OCI-LY3 (cell line): ENCODE data around the gene EXOSC3.

Source experiments
- H2AFZ ChIP-seq: fragments of 200-600, 300-600 bp; shearing (Covaris generic); 2 replicates; pipeline ENCODE4 v1.6.0; 2014; ENCODE audit warnings: antibody characterized with exemption, low read depth, low read length
- H3K27ac ChIP-seq: fragments of 200-600, 300-600 bp; sonication (generic); 2 replicates; pipeline ENCODE4 v1.5.1; 2014; ENCODE audit warnings: mild to moderate bottlenecking, low read length, moderate library complexity, mixed read lengths
- H3K27me3 ChIP-seq: fragments of 200-600, 300-600 bp; sonication (generic); 2 replicates; pipeline ENCODE4 v1.6.1; 2014; ENCODE audit warnings: low read depth, low read length, mixed read lengths
- H3K36me3 ChIP-seq: fragments of 200-600, 300-600 bp; sonication (generic); replicated peaks from 2 replicates; pipeline ENCODE3; 2014; ENCODE audit warnings: low read depth, low read length, mixed read lengths
- H3K4me1 ChIP-seq: fragments of 300-600, 200-600 bp; sonication (generic); 2 replicates; pipeline ENCODE4 v1.6.1; 2014; ENCODE audit warnings: low read length, mixed read lengths
- H3K4me2 ChIP-seq: fragments of 200-600, 300-600 bp; sonication (generic); 2 replicates; pipeline ENCODE4 v1.6.1; 2014; ENCODE audit warnings: low read length, mixed read lengths
- H3K4me3 ChIP-seq: fragments of 300-600, 200-600 bp; sonication (generic); 2 replicates; pipeline ENCODE4 v1.5.1; 2014; ENCODE audit warnings: antibody characterized with exemption, mild to moderate bottlenecking, low read length, moderate library complexity
- H3K79me2 ChIP-seq: fragments of 300-600, 200-600 bp; shearing (Covaris generic); 2 replicates; pipeline ENCODE4 v1.6.1; 2014; ENCODE audit warnings: mild to moderate bottlenecking, low read length, mixed read lengths
- H3K9ac ChIP-seq: fragments of 300-600, 200-600 bp; shearing (Covaris generic); 2 replicates; pipeline ENCODE4 v1.6.0; 2014; ENCODE audit warnings: mild to moderate bottlenecking, low read length, moderate library complexity
- H3K9me3 ChIP-seq: fragments of 200-600, 300-600 bp; shearing (Covaris generic); 2 replicates; pipeline ENCODE4 v1.6.1; 2014; ENCODE audit warnings: low read length, mixed read lengths; ENCODE audit not compliant: insufficient read depth
- H4K20me1 ChIP-seq: fragments of 200-600, 300-600 bp; sonication (generic); 2 replicates; pipeline ENCODE4 v1.6.1; 2016; ENCODE audit warnings: low read length, mixed read lengths; ENCODE audit not compliant: insufficient read depth
- EZH2phosphoT487 ChIP-seq: fragments of 200-600 bp; shearing (Covaris generic); IDR thresholded peaks from 2 replicates; pipeline ENCODE4 v1.6.1; 2018; ENCODE audit warnings: antibody characterized with exemption, mixed run types, low read depth
- TF ChIP-seq, protein P1 (sequence below): fragments of 200-600, 300-600 bp; sonication (generic); IDR thresholded peaks from 2 replicates; pipeline ENCODE4 v1.5.1; 2014; ENCODE audit warnings: antibody characterized with exemption, low read length, low read depth

The EXOSC3 gene

DNA sequence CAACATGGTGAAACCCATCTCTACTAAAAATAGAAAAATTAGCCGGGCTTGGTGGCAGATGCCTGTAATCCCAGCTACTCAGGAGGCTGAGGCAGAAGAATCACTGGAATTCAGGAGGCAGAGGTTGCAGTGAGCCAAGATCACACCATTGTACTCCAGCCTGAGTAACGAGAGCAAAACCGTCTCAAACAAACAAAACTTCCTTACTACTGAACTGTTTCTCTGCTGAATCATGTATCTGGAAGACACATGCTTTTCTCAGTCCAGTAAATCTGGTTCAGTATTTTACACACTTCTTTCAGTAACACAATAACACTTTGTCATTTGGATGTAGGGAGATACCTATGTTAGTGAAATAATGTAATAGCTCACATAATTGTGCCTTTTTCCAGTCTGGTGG, 23.4 kb downstream of the EXOSC3 start:
- H3K4me2 ChIP-seq: no peak overlapping the region
- H3K79me2 ChIP-seq: no peaks in the 10 kb centered on the region
- peaks cover 4% of the 10 kb centered on the region for H3K36me3 ChIP-seq
- no peak overlapping the region for H3K27ac ChIP-seq
- H4K20me1 ChIP-seq: no peaks in the 10 kb centered on the region
- no peaks in the 10 kb centered on the region for H3K9me3 ChIP-seq
- H3K27me3 ChIP-seq: no peaks in the 10 kb centered on the region
- TF ChIP-seq EZH2phosphoT487: no peak
- TF ChIP-seq, protein P1, sequence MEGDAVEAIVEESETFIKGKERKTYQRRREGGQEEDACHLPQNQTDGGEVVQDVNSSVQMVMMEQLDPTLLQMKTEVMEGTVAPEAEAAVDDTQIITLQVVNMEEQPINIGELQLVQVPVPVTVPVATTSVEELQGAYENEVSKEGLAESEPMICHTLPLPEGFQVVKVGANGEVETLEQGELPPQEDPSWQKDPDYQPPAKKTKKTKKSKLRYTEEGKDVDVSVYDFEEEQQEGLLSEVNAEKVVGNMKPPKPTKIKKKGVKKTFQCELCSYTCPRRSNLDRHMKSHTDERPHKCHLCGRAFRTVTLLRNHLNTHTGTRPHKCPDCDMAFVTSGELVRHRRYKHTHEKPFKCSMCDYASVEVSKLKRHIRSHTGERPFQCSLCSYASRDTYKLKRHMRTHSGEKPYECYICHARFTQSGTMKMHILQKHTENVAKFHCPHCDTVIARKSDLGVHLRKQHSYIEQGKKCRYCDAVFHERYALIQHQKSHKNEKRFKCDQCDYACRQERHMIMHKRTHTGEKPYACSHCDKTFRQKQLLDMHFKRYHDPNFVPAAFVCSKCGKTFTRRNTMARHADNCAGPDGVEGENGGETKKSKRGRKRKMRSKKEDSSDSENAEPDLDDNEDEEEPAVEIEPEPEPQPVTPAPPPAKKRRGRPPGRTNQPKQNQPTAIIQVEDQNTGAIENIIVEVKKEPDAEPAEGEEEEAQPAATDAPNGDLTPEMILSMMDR: no peak
- H3K4me1 ChIP-seq: no peaks in the 10 kb centered on the region
- no peak overlapping the region for H3K4me3 ChIP-seq
- no peak overlapping the region for H3K9ac ChIP-seq
- no peak overlapping the region for H2AFZ ChIP-seq

DNA sequence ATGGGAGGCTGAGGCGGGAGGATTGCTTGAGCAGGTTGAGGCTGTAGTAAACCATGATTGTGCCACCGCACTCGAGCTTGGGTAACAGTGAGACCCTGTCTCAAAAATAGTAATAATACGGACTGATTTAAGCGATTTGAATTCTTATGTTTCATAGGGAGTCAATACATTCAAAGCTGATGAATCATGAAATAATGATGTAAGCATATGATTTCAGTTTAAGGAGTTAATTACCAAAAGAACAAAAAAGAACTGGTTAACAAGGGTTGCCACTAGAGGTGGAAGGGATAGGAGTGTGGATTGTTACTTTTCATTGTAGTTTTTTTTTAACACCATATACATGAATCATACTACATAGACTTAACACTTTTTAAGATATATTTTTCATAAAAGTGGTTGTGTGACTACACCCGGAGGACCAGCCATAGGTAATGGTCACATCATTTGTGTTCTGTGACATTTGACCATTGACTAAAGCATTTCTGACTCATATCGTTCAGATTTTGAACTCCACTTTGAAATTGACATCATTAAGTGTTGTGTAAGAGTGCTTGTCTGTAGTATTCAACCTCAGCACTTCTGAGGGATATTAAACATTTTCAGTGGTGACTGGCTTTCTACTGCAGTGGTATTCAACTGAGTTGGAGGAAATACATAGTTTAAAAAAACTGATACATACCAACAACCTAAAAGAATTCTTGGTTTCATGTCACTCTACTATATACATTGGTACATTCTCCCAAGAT, 24.3 kb downstream of the EXOSC3 start:
- H3K9me3 ChIP-seq: no peaks in the 10 kb centered on the region
- no peaks in the 10 kb centered on the region for H4K20me1 ChIP-seq
- H3K27me3 ChIP-seq: no peaks in the 10 kb centered on the region
- H3K27ac ChIP-seq: no peak overlapping the region
- TF ChIP-seq EZH2phosphoT487: no peak
- TF ChIP-seq, protein P1: no peak
- no peaks in the 10 kb centered on the region for H3K79me2 ChIP-seq
- no peak overlapping the region for H3K9ac ChIP-seq
- H3K4me1 ChIP-seq: no peaks in the 10 kb centered on the region
- H3K4me2 ChIP-seq: no peak overlapping the region
- no peak overlapping the region for H3K4me3 ChIP-seq
- no peak overlapping the region for H2AFZ ChIP-seq
- H3K36me3 ChIP-seq: peaks cover 4% of the 10 kb centered on the region

DNA sequence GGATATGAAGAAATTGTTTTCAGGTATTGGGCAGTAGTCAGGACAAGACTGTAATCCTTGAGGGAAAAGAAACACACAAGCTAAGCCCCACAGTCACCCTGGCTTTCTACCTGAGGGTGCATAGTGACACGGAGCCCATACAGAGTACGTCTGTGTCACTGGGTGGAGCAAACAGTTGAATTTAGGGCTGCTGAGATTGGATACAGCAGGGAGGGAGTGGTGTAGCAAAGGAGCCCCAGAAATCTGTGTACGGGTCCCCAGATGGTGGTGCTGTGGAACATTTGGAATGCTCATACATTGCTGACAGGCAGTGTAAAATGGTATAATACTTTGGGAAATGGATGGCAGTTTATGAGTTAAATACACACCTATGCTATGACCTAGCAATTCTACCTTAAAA, 26.1 kb downstream of the EXOSC3 start:
- H3K27ac ChIP-seq: no peak overlapping the region
- no peak overlapping the region for H2AFZ ChIP-seq
- H3K4me2 ChIP-seq: no peak overlapping the region
- peaks cover 2% of the 10 kb centered on the region for H3K36me3 ChIP-seq
- H3K27me3 ChIP-seq: no peaks in the 10 kb centered on the region
- H4K20me1 ChIP-seq: no peaks in the 10 kb centered on the region
- no peak overlapping the region for H3K4me3 ChIP-seq
- no peak overlapping the region for H3K9ac ChIP-seq
- H3K79me2 ChIP-seq: peaks cover 11% of the 10 kb centered on the region
- no peaks in the 10 kb centered on the region for H3K9me3 ChIP-seq
- TF ChIP-seq, protein P1: no peak
- no peak for TF ChIP-seq EZH2phosphoT487
- H3K4me1 ChIP-seq: peaks cover 6% of the 10 kb centered on the region; the same call in 1 of the 2 replicates

DNA sequence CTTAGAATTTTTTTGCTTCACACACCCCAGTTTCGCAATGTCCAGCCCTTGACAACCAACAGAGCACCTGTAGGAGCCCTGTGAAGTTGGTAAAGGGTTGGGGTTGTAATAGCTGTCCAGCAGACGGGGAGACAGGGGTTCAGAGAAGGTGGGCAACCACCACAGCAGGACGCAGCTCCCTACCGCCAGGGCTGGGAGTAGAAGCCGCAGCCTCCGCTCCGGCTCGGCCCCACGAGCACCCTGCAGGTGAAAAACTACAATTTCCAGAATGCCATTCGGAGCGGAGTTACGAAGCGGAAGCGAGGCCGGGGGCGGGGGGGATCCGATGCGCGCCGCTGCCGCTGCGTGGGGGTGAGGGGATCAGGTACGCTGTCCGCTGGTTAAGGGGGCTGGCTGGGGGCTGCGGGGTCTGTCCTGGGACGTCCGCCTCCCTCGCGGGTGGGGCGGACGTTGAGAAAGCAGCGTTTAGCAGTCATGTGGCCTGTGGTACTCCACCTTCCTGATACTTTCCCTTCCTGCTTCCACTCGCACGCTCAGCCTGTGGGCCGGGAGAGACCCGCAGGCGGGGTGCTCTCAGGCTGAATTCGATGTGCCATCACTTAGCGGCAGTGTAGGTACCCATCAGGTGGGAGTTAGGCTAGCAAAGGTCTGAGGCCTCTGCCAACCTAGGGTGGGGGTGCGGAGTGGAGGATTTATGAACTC, 31.2 kb downstream of the EXOSC3 start, which contains the start of gene TRMT10B:
TSS of gene TRMT10B (plus strand) at position 317 of the 702 bp plus-strand sequence. CDS start 8,127 bp downstream, outside the sequence.
- peaks cover 11% of the 10 kb centered on the region for H3K79me2 ChIP-seq
- no peaks in the 10 kb centered on the region for H3K27me3 ChIP-seq
- no peaks in the 10 kb centered on the region for H4K20me1 ChIP-seq
- H3K27ac ChIP-seq: peak within 1 kb of the TSS; percentile 22; the same call in 1 of the 2 replicates
- no peaks in the 10 kb centered on the region for H3K9me3 ChIP-seq
- H2AFZ ChIP-seq: peak within 1 kb of the TSS; percentile 93
- peak within 1 kb of the TSS; percentile 74 for H3K4me2 ChIP-seq
- H3K4me3 ChIP-seq: peak within 1 kb of the TSS; percentile 94
- peak within 1 kb of the TSS; percentile 91 for H3K9ac ChIP-seq
- H3K4me1 ChIP-seq: peaks cover 12% of the 10 kb centered on the region
- TF ChIP-seq EZH2phosphoT487: no peak
- TF ChIP-seq, protein P1: no peak
- H3K36me3 ChIP-seq: peaks cover 2% of the 10 kb centered on the region
